Caco-2 (cell line): Measurements from ENCODE around the gene HCN1. TPM values are rescaled to one million over a fixed set of nuclear protein-coding genes. Genes with fewer than 3 reads are reported as not detected.

Source experiments
- BruUV-seq: library from RNA; stranded (reverse); fragments of 400-500 nt; replicated peaks from 2 replicates; lab custom pipeline; 2021; lab: Mats Ljungman, UMichigan
- CTCF ChIA-PET: fragments of 300-600 bp; sonication (Branson Sonifier 250); formaldehyde crosslinking; loops from one replicate; lab custom pipeline; 2022; ENCODE audit warnings: antibody characterized with exemption; lab: Charles Lee
- POLR2A ChIA-PET: fragments of 300-600 bp; sonication (Branson Sonifier 250); formaldehyde crosslinking; loops from one replicate; lab custom pipeline; 2022; ENCODE audit warnings: antibody characterized with exemption; lab: Charles Lee
- DNase-seq, 2 experiments: peaks; one replicate each; pipeline versions ENCODE4 v3.0.0 to v3.0.0-alpha.2; 2020 to 2022
- H3K27me3 ChIP-seq: replicated peaks from 2 replicates; pipeline ENCODE4 v1.6.0; 2011; ENCODE audit warnings: low read length; ENCODE audit not compliant: control insufficient read depth, insufficient read depth
- H3K36me3 ChIP-seq: 2 replicates; pipeline ENCODE4 v1.5.1; 2011; ENCODE audit warnings: low read length; ENCODE audit not compliant: control insufficient read depth, insufficient read depth
- H3K4me1 ChIP-seq: fragments of 250-450 bp; sonication (Bioruptor Pico); 2 replicates; pipeline ENCODE4 v1.5.1; 2020; ENCODE audit warnings: mild to moderate bottlenecking
- H3K4me3 ChIP-seq: 2 replicates; pipeline ENCODE4 v1.5.1; 2011; ENCODE audit warnings: low read depth, mild to moderate bottlenecking, control low read depth, low read length
- H3K9me3 ChIP-seq: fragments of 250-450 bp; sonication (Bioruptor Pico); 2 replicates; pipeline ENCODE4 v1.5.1; 2020; ENCODE audit warnings: mild to moderate bottlenecking, moderate library complexity
- H3K27ac Mint-ChIP-seq: one replicate; pipeline ENCODE4 v1.8.0; 2022; ENCODE audit warnings: mixed read lengths; ENCODE audit not compliant: unreplicated experiment
- H3K27me3 Mint-ChIP-seq: one replicate; pipeline ENCODE4 v1.8.0; 2022; ENCODE audit warnings: mixed read lengths; ENCODE audit not compliant: insufficient read depth, unreplicated experiment
- H3K36me3 Mint-ChIP-seq: one replicate; pipeline ENCODE4 v1.8.0; 2022; ENCODE audit warnings: mild to moderate bottlenecking, mixed read lengths; ENCODE audit not compliant: insufficient read depth, unreplicated experiment
- H3K4me1 Mint-ChIP-seq: one replicate; pipeline ENCODE4 v1.8.0; 2022; ENCODE audit warnings: low read depth, mixed read lengths; ENCODE audit not compliant: unreplicated experiment
- H3K4me3 Mint-ChIP-seq: one replicate; pipeline ENCODE4 v1.8.0; 2022; ENCODE audit warnings: mild to moderate bottlenecking, moderate library complexity, mixed read lengths; ENCODE audit not compliant: unreplicated experiment
- H3K9me3 Mint-ChIP-seq: one replicate; pipeline ENCODE4 v1.8.0; 2022; ENCODE audit warnings: mixed read lengths; ENCODE audit not compliant: unreplicated experiment
- intact Hi-C: fragments of 100-400 bp; cut with micrococcal nuclease; formaldehyde crosslinking; loops from one replicate; pipeline ENCODE4 v1.10.0; 2022; ENCODE audit not compliant: unreplicated experiment
- total RNA-seq: library from RNA; stranded (reverse); gene quantifications from 2 replicates; pipeline ENCODE4 v1.2.3, GENCODE V29; 2022
- TF ChIP-seq, protein P1 (sequence below), 2 experiments: fragments of 200-600 bp in 1 of 2; IDR thresholded peaks; 1 replicate in 1 of 2; 2 replicates in 1 of 2; pipeline versions ENCODE4 v1.5.1 to v1.8.0; 2011 to 2022; ENCODE audit warnings: antibody characterized with exemption in 1 of 2, control low read depth in 1 of 2, inconsistent platforms in 1 of 2, low read depth in 1 of 2, low read length in 1 of 2, mild to moderate bottlenecking in 1 of 2, moderate library complexity in 1 of 2; ENCODE audit not compliant: insufficient read depth in 1 of 2, severe bottlenecking in 1 of 2, unreplicated experiment in 1 of 2

Gene HCN1
- total RNA-seq, 1 experiment from 2014 or later, result not detected

DNA sequence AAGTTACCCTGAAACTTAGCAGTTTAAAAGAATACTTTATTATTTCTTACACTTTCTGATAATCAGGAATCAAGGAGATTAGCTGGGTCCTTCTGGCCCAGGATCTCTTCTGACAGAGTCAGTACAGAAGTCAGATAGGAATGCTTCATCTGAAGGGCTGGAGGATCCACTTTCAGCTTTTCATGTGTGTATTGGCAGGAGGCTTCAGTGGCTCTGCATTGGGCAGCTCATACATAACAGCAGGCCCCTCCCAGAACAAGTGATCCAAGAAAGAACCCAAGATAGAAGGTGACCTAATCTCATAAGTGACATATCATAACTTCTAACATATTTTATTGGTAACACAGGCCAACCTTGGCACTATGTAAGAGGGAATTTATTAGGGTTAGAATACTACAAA is 258.4 kb downstream of the HCN1 start:
- ChIA-PET POLR2A (no interaction called here), CTCF (no interaction called here)
- no peak overlapping the region for H3K4me3 ChIP-seq
- no peaks in the 10 kb centered on the region for H3K4me1 ChIP-seq
- Mint-ChIP-seq H3K27ac (no peak overlapping the region), H3K36me3 (no peaks in the 10 kb centered on the region), H3K4me3 (no peak overlapping the region), H3K9me3 (no peaks in the 10 kb centered on the region), H3K4me1 (no peaks in the 10 kb centered on the region), H3K27me3 (no peaks in the 10 kb centered on the region)
- no peak for DNase-seq
- no peaks in the 10 kb centered on the region for H3K36me3 ChIP-seq
- BruUV-seq, result no TSS peak
- TF ChIP-seq, protein P1, sequence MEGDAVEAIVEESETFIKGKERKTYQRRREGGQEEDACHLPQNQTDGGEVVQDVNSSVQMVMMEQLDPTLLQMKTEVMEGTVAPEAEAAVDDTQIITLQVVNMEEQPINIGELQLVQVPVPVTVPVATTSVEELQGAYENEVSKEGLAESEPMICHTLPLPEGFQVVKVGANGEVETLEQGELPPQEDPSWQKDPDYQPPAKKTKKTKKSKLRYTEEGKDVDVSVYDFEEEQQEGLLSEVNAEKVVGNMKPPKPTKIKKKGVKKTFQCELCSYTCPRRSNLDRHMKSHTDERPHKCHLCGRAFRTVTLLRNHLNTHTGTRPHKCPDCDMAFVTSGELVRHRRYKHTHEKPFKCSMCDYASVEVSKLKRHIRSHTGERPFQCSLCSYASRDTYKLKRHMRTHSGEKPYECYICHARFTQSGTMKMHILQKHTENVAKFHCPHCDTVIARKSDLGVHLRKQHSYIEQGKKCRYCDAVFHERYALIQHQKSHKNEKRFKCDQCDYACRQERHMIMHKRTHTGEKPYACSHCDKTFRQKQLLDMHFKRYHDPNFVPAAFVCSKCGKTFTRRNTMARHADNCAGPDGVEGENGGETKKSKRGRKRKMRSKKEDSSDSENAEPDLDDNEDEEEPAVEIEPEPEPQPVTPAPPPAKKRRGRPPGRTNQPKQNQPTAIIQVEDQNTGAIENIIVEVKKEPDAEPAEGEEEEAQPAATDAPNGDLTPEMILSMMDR (IDR thresholded peaks at IDR 0.05; ENCODE audit: insufficient read depth in 1 of 2, low read depth in 1 of 2, low read length in 1 of 2, severe bottlenecking in 1 of 2, unreplicated experiment in 1 of 2), result no peak
- no peaks in the 10 kb centered on the region for H3K9me3 ChIP-seq
- no peaks in the 10 kb centered on the region for H3K27me3 ChIP-seq
- intact Hi-C loops, result no loop called here

DNA sequence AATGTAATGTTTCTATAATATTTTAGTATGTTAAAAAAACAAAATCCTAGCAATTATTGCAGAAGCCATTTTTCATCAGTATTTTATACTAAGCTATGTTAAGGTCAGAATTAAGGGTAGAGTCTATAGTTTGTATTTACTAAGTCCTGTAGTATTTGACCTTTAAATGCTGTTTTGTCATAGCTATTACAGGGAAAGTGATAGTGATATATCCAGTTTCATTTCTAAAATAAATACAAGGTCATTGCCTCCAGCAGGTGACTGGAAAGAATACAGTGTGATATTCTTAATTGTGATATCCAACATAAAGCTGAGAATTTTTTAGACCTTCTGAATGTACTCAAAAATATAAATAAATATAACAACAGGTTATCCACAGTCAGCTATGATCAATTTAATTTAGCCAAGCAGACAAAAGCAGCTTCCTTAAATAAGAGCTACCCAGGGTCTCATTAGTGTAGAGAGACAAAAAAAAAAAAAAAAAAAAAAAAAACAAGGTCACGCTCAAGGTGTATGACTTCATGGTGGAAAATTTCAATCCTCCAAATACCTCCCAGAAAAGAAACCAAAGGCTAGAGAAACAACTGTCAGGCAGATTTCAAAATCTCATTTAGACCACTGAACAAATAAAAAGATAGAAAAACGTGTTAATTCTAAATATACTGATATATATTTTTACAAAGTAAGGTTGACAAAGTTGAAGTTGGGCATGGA is 278.7 kb downstream of the HCN1 start:
- no peak for DNase-seq
- ChIA-PET POLR2A (no interaction called here), CTCF (no interaction called here)
- Mint-ChIP-seq H3K27ac (no peak overlapping the region), H3K36me3 (no peaks in the 10 kb centered on the region), H3K27me3 (no peaks in the 10 kb centered on the region), H3K9me3 (no peaks in the 10 kb centered on the region), H3K4me1 (no peaks in the 10 kb centered on the region), H3K4me3 (no peak overlapping the region)
- no TSS peak for BruUV-seq
- no peaks in the 10 kb centered on the region for H3K4me1 ChIP-seq
- H3K27me3 ChIP-seq, result no peaks in the 10 kb centered on the region
- no peaks in the 10 kb centered on the region for H3K36me3 ChIP-seq
- intact Hi-C loops, result no loop called here
- TF ChIP-seq, protein P1 (IDR thresholded peaks at IDR 0.05; ENCODE audit: insufficient read depth in 1 of 2, low read depth in 1 of 2, low read length in 1 of 2, severe bottlenecking in 1 of 2, unreplicated experiment in 1 of 2), result no peak
- no peak overlapping the region for H3K4me3 ChIP-seq
- no peaks in the 10 kb centered on the region for H3K9me3 ChIP-seq

GRCh38 chr5:45414620-45415573 is 281.3 kb downstream of the HCN1 start:
- Mint-ChIP-seq H3K9me3 (no peaks in the 10 kb centered on the region), H3K36me3 (no peaks in the 10 kb centered on the region), H3K4me3 (no peak overlapping the region), H3K27me3 (no peaks in the 10 kb centered on the region), H3K4me1 (no peaks in the 10 kb centered on the region), H3K27ac (no peak overlapping the region)
- no peaks in the 10 kb centered on the region for H3K27me3 ChIP-seq
- no peaks in the 10 kb centered on the region for H3K36me3 ChIP-seq
- no peak overlapping the region for H3K4me3 ChIP-seq
- ChIA-PET CTCF (no interaction called here), POLR2A (no interaction called here)
- H3K4me1 ChIP-seq, result no peaks in the 10 kb centered on the region
- intact Hi-C loops, result no loop called here
- no TSS peak for BruUV-seq
- no peaks in the 10 kb centered on the region for H3K9me3 ChIP-seq
- TF ChIP-seq, protein P1 (IDR thresholded peaks at IDR 0.05; ENCODE audit: insufficient read depth in 1 of 2, low read depth in 1 of 2, low read length in 1 of 2, severe bottlenecking in 1 of 2, unreplicated experiment in 1 of 2), result no peak
- no peak for DNase-seq
